BLaER1 treated with 17β-estradiol and CSF1 and Interleukin-3, amounts not matched to agents 10 nM and 100 nM (cell line): ENCODE data around the gene NDUFS8.

Experiments
- H3K27ac ChIP-seq, 11 experiments: shearing (Covaris generic); formaldehyde crosslinking; 2 replicates each; pipeline ENCODE4 v1.8.1; 2022
- H3K27me3 ChIP-seq, 11 experiments: shearing (Covaris generic); formaldehyde crosslinking; 2 replicates each; pipeline ENCODE4 v1.8.1; 2022
- H3K36me3 ChIP-seq, 11 experiments: shearing (Covaris generic); formaldehyde crosslinking; 2 replicates each; pipeline ENCODE4 v1.8.1; 2022
- H3K4me1 ChIP-seq, 10 experiments: shearing (Covaris generic); formaldehyde crosslinking; 2 replicates each; pipeline ENCODE4 v1.8.1; 2022
- H3K4me2 ChIP-seq, 11 experiments: shearing (Covaris generic); formaldehyde crosslinking; 2 replicates each; pipeline ENCODE4 v1.8.1; 2022
- H3K4me3 ChIP-seq, 10 experiments: shearing (Covaris generic); formaldehyde crosslinking; 2 replicates each; pipeline ENCODE4 v1.8.1; 2022
- H3K9ac ChIP-seq, 11 experiments: shearing (Covaris generic); formaldehyde crosslinking; 2 replicates each; pipeline ENCODE4 v1.8.1; 2022
- H3K9me3 ChIP-seq, 11 experiments: shearing (Covaris generic); formaldehyde crosslinking; replicated peaks in 1 of 11; 2 replicates each; pipeline ENCODE4 v1.8.1; 2022
- H4K20me1 ChIP-seq, 11 experiments: shearing (Covaris generic); formaldehyde crosslinking; 2 replicates each; pipeline ENCODE4 v1.8.1; 2022
- Cebpa-rat ChIP-seq, 11 experiments: shearing (Covaris generic); IDR thresholded peaks; 2 replicates each; pipeline ENCODE4 v1.8.1; 2022

The NDUFS8 gene

GRCh38 chr11:68028802-68029545 lies 1.5 kb upstream of the NDUFS8 start:
- peak overlapping the region; percentile 78 to 96 (median 83) for H3K4me2 ChIP-seq
- H3K4me1 ChIP-seq = peaks cover 44 to 61% (median 51%) of the 10 kb centered on the region in 10 experiments
- H4K20me1 ChIP-seq = peaks cover 0 to 1% (median 0%) of the 10 kb centered on the region in 11 experiments; a peak in 1 of 22 replicates
- H3K27me3 ChIP-seq = no peaks in the 10 kb centered on the region
- peaks cover 0 to 7% (median 0%) of the 10 kb centered on the region in 11 experiments; a peak in 4 of 22 replicates for H3K9me3 ChIP-seq
- TF ChIP-seq Cebpa-rat (IDR thresholded peaks at IDR 0.05) = no peak
- H3K36me3 ChIP-seq = peaks cover 16 to 64% (median 58%) of the 10 kb centered on the region in 11 experiments
- peak overlapping the region in 8 of 11 experiments; percentile 4 to 93 (median 88); a peak in 11 of 22 replicates for H3K9ac ChIP-seq
- H3K4me3 ChIP-seq = peak overlapping the region in 4 of 10 experiments; percentile 64 to 85 (median 84); a peak in 1 of 20 replicates
- peak overlapping the region in 5 of 11 experiments; percentile 59 to 78 (median 75); a peak in 6 of 22 replicates for H3K27ac ChIP-seq

- Histone ChIP-seq H3K9me3 (no peaks in the 10 kb centered on the region), H4K20me1 (no peaks in the 10 kb centered on the region; a peak in 1 of 22 replicates), H3K4me3 (peak overlapping the region; percentile 64 to 86 (median 81)), H3K4me1 (peaks cover 37 to 75% (median 53%) of the 10 kb centered on the region in 10 experiments), H3K27me3 (no peaks in the 10 kb centered on the region), H3K36me3 (peaks cover 22 to 62% (median 43%) of the 10 kb centered on the region in 11 experiments), H3K9ac (peak overlapping the region; percentile 82 to 93 (median 89)), H3K27ac (peak overlapping the region; percentile 55 to 87 (median 82)), H3K4me2 (peak overlapping the region; percentile 83 to 99 (median 95))
- no peak for TF ChIP-seq Cebpa-rat (IDR thresholded peaks at IDR 0.05)
Observed at GRCh38 chr11:68031144-68031464, 623 bp downstream of the NDUFS8 start.

- peaks cover 40 to 84% (median 62%) of the 10 kb centered on the region in 10 experiments for H3K4me1 ChIP-seq
- TF ChIP-seq Cebpa-rat (IDR thresholded peaks at IDR 0.05) = no peak
- H3K9ac ChIP-seq = peak overlapping the region; percentile 82 to 93 (median 89); a peak in 21 of 22 replicates
- no peaks in the 10 kb centered on the region for H3K9me3 ChIP-seq
- H3K4me3 ChIP-seq = peak overlapping the region in 6 of 10 experiments; percentile 64 to 84 (median 76); a peak in 6 of 20 replicates
- H4K20me1 ChIP-seq = no peaks in the 10 kb centered on the region
- H3K4me2 ChIP-seq = peak overlapping the region; percentile 83 to 99 (median 95)
- peak overlapping the region in 4 of 11 experiments; percentile 77 to 84 (median 80); a peak in 2 of 22 replicates for H3K27ac ChIP-seq
- H3K36me3 ChIP-seq = peaks cover 22 to 59% (median 37%) of the 10 kb centered on the region in 11 experiments
- no peaks in the 10 kb centered on the region for H3K27me3 ChIP-seq
Observed at GRCh38 chr11:68032003-68032402, 1.5 kb downstream of the NDUFS8 start.

GRCh38 chr11:68032997-68033707 lies 2.7 kb downstream of the NDUFS8 start:
- no peak for TF ChIP-seq Cebpa-rat (IDR thresholded peaks at IDR 0.05)
- Histone ChIP-seq H3K27ac (peak overlapping the region in 4 of 11 experiments; percentile 6 to 84 (median 22); a peak in 2 of 22 replicates), H3K27me3 (no peaks in the 10 kb centered on the region), H4K20me1 (no peaks in the 10 kb centered on the region), H3K9ac (peak overlapping the region in 5 of 11 experiments; percentile 16 to 91 (median 33); a peak in 4 of 22 replicates), H3K36me3 (peaks cover 22 to 48% (median 28%) of the 10 kb centered on the region in 11 experiments), H3K4me2 (no peak overlapping the region; a peak in 1 of 22 replicates), H3K4me1 (peaks cover 52 to 87% (median 66%) of the 10 kb centered on the region in 10 experiments), H3K9me3 (no peaks in the 10 kb centered on the region), H3K4me3 (no peak overlapping the region)

- Histone ChIP-seq H3K36me3 (peaks cover 22 to 47% (median 27%) of the 10 kb centered on the region in 11 experiments), H3K27me3 (no peaks in the 10 kb centered on the region), H3K4me1 (peaks cover 55 to 87% (median 68%) of the 10 kb centered on the region in 10 experiments), H4K20me1 (no peaks in the 10 kb centered on the region), H3K4me2 (peak overlapping the region in 1 of 11 experiments; percentile 98; a peak in 1 of 22 replicates), H3K27ac (peak overlapping the region in 3 of 11 experiments; percentile 6 to 25 (median 19); a peak in 2 of 22 replicates), H3K9me3 (no peaks in the 10 kb centered on the region), H3K9ac (peak overlapping the region in 3 of 11 experiments; percentile 24 to 91 (median 33); a peak in 4 of 22 replicates), H3K4me3 (no peak overlapping the region)
- no peak for TF ChIP-seq Cebpa-rat (IDR thresholded peaks at IDR 0.05)
Observed at GRCh38 chr11:68033708-68034045, 3.2 kb downstream of the NDUFS8 start.

- Histone ChIP-seq H3K27ac (peak overlapping the region in 6 of 11 experiments; percentile 79 to 90 (median 87); a peak in 13 of 22 replicates), H3K9ac (peak overlapping the region in 9 of 11 experiments; percentile 15 to 89 (median 78); a peak in 11 of 22 replicates), H3K4me2 (peak overlapping the region in 6 of 11 experiments; percentile 97 to 100 (median 100); a peak in 12 of 22 replicates), H4K20me1 (peaks cover 0 to 1% (median 0%) of the 10 kb centered on the region in 11 experiments; a peak in 3 of 22 replicates), H3K4me1 (peaks cover 58 to 74% (median 65%) of the 10 kb centered on the region in 10 experiments), H3K4me3 (no peak overlapping the region), H3K36me3 (peaks cover 22 to 47% (median 27%) of the 10 kb centered on the region in 11 experiments), H3K9me3 (no peaks in the 10 kb centered on the region), H3K27me3 (no peaks in the 10 kb centered on the region)
- TF ChIP-seq Cebpa-rat (IDR thresholded peaks at IDR 0.05) = no peak
Observed at GRCh38 chr11:68035266-68035876, 4.9 kb downstream of the NDUFS8 start.

GRCh38 chr11:68036141-68036716 lies 5.7 kb downstream of the NDUFS8 start:
- peak overlapping the region in 4 of 10 experiments; percentile 6 to 43 (median 31); a peak in 6 of 20 replicates for H3K4me3 ChIP-seq
- peak overlapping the region; percentile 73 to 92 (median 88) for H3K27ac ChIP-seq
- no peak for TF ChIP-seq Cebpa-rat (IDR thresholded peaks at IDR 0.05)
- H3K4me1 ChIP-seq = peaks cover 64 to 79% (median 69%) of the 10 kb centered on the region in 10 experiments
- no peaks in the 10 kb centered on the region for H3K9me3 ChIP-seq
- H3K4me2 ChIP-seq = peak overlapping the region; percentile 93 to 100 (median 98)
- peaks cover 2 to 10% (median 8%) of the 10 kb centered on the region in 11 experiments; a peak in 18 of 22 replicates for H4K20me1 ChIP-seq
- peaks cover 22 to 49% (median 28%) of the 10 kb centered on the region in 11 experiments for H3K36me3 ChIP-seq
- no peaks in the 10 kb centered on the region for H3K27me3 ChIP-seq
- peak overlapping the region; percentile 57 to 89 (median 84) for H3K9ac ChIP-seq
